CD4-positive, alpha-beta T cell (primary cell): ENCODE measurements around the gene TTLL12. TPM values are rescaled to one million over a fixed set of nuclear protein-coding genes. Genes with fewer than 3 reads are reported as not detected.

ENCODE experiments used
- ATAC-seq: fragments of 200-7000 bp; cut with Tn5 transposase; one replicate; pipeline ENCODE4 v1.10.0; 2022; ENCODE audit warnings: mild to moderate bottlenecking; ENCODE audit not compliant: poor library complexity
- CTCF ChIA-PET: fragments of 350-600 bp; sonication (Branson Sonifier 250); formaldehyde crosslinking; loops from one replicate; lab custom pipeline; 2021; ENCODE audit warnings: antibody characterized with exemption, inconsistent platforms; lab: Charles Lee
- POLR2A ChIA-PET: fragments of 350-600 bp; sonication (Branson Sonifier 250); formaldehyde crosslinking; loops from one replicate; lab custom pipeline; 2021; ENCODE audit warnings: antibody characterized with exemption, inconsistent platforms; lab: Charles Lee
- DNase-seq, 14 experiments: peaks; one replicate each; pipeline ENCODE4 v3.0.0-alpha.2; 2013 to 2020; ENCODE audit warnings: mixed read lengths in 2 of 14
- H3K27ac ChIP-seq, 2 donors: one replicate each; pipeline versions ENCODE4 v1.5.1 to v1.7.0; 2013; ENCODE audit warnings: low read length in 2 of 2, low read depth in 1 of 2, mild to moderate bottlenecking in 1 of 2
- H3K27me3 ChIP-seq, 2 experiments: 1 replicate in 1 of 2; 2 replicates in 1 of 2; pipeline versions ENCODE4 v1.6.1 to v1.7.0; 2013; ENCODE audit warnings: low read length in 2 of 2, control low read depth in 1 of 2, mild to moderate bottlenecking in 1 of 2, moderate library complexity in 1 of 2; ENCODE audit not compliant: insufficient read depth in 2 of 2, control insufficient read depth in 1 of 2
- H3K36me3 ChIP-seq: one replicate; pipeline ENCODE4 v1.6.1; 2013; ENCODE audit warnings: low read length, control low read depth; ENCODE audit not compliant: insufficient read depth
- H3K4me1 ChIP-seq: one replicate; pipeline ENCODE4 v1.6.1; 2013; ENCODE audit warnings: low read length, control low read depth; ENCODE audit not compliant: insufficient read depth
- H3K4me3 ChIP-seq: one replicate; pipeline ENCODE4 v1.5.1; 2013; ENCODE audit warnings: mild to moderate bottlenecking, low read length, moderate library complexity
- H3K9me3 ChIP-seq, 2 experiments: 1 replicate in 1 of 2; 2 replicates in 1 of 2; pipeline versions ENCODE4 v1.6.1 to v1.7.0; 2013; ENCODE audit warnings: low read length in 2 of 2, mild to moderate bottlenecking in 2 of 2, control low read depth in 1 of 2, moderate library complexity in 1 of 2; ENCODE audit not compliant: control insufficient read depth in 1 of 2, insufficient read depth in 1 of 2
- H3K27ac Mint-ChIP-seq: one replicate; pipeline ENCODE4 v1.8.0; 2020; ENCODE audit warnings: mixed read lengths
- H3K27me3 Mint-ChIP-seq: one replicate; pipeline ENCODE4 v1.8.0; 2021; ENCODE audit warnings: mixed read lengths
- H3K36me3 Mint-ChIP-seq: one replicate; pipeline ENCODE4 v1.8.0; 2021; ENCODE audit warnings: low read depth, mixed read lengths
- H3K4me1 Mint-ChIP-seq: one replicate; pipeline ENCODE4 v1.8.0; 2021; ENCODE audit warnings: low read depth, mixed read lengths
- H3K4me3 Mint-ChIP-seq: one replicate; pipeline ENCODE4 v1.8.0; 2020; ENCODE audit warnings: mild to moderate bottlenecking, mixed read lengths
- H3K9me3 Mint-ChIP-seq: one replicate; pipeline ENCODE4 v1.8.0; 2020; ENCODE audit warnings: mixed read lengths
- intact Hi-C, 2 experiments: fragments of 100-400 bp; cut with DNase I in 1 of 2; cut with micrococcal nuclease in 1 of 2; formaldehyde crosslinking; loops; one replicate each; pipeline versions ENCODE4 v1.15.1 to v1.9.0; 2023 to 2025; cut with DNase I, micrococcal nuclease
- total RNA-seq, 174 experiments: library from RNA in 2 of 174; stranded (reverse) in 2 of 174; gene quantifications; one replicate each; pipeline ENCODE4 v1.2.3 and lab custom pipeline; 2021 to 2026
- TF ChIP-seq, protein P1 (sequence below): fragments of 200-600 bp; IDR thresholded peaks from one replicate; pipeline ENCODE4 v1.8.0; 2022; ENCODE audit warnings: antibody characterized with exemption, mild to moderate bottlenecking

Gene TTLL12
- total RNA-seq, 2 experiments from 2014 or later: 5.0 to 6.6 TPM

DNA sequence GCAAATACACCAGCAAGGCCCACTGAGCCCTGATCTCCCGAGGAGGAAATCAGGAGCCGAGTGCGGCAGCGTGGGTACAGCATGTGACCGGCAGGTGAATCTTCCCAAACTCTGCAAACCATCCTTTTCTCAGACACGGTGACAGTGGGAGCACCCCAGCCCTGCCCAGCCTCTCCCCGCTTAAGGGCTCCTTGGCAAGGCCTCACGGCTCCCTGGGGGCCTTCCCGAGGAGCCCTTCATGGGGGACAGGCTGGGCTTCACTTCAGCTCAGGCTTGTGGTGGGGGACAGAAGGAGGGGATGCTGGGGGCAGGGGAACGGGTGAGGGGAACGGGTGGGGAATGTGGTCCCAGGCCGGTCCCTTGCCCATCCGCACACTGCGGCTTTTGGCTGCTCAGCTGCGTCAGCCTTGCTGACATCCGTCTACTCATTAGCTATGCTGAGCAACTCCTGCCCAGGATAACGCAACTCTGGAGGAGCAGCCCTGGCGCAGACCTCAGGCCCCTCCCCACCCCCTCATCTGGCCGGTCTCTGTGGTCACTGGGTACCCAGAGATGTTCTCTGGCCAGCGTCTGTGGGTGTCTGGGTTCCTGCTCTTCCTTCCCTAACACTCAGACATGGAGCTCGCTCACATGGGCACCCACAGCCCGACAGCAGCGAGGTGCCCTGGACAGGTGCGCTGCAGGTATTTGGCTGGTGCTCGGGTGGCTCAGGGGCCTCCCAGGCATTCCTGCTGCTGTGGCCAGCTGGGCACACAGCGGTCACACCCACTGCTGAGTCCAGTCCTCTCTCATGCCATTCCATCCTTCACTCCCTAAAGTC lies 22.0 kb upstream of the TTLL12 start:
- no peaks in the 10 kb centered on the region for H3K36me3 ChIP-seq
- Mint-ChIP-seq H3K4me1 (peaks cover 8% of the 10 kb centered on the region), H3K36me3 (no peaks in the 10 kb centered on the region), H3K9me3 (no peaks in the 10 kb centered on the region), H3K4me3 (no peak overlapping the region), H3K27ac (no peak overlapping the region), H3K27me3 (no peaks in the 10 kb centered on the region)
- H3K9me3 ChIP-seq: no peaks in the 10 kb centered on the region
- no peak overlapping the region for H3K4me3 ChIP-seq
- TF ChIP-seq, protein P1, sequence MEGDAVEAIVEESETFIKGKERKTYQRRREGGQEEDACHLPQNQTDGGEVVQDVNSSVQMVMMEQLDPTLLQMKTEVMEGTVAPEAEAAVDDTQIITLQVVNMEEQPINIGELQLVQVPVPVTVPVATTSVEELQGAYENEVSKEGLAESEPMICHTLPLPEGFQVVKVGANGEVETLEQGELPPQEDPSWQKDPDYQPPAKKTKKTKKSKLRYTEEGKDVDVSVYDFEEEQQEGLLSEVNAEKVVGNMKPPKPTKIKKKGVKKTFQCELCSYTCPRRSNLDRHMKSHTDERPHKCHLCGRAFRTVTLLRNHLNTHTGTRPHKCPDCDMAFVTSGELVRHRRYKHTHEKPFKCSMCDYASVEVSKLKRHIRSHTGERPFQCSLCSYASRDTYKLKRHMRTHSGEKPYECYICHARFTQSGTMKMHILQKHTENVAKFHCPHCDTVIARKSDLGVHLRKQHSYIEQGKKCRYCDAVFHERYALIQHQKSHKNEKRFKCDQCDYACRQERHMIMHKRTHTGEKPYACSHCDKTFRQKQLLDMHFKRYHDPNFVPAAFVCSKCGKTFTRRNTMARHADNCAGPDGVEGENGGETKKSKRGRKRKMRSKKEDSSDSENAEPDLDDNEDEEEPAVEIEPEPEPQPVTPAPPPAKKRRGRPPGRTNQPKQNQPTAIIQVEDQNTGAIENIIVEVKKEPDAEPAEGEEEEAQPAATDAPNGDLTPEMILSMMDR: no peak
- peaks cover 23% of the 10 kb centered on the region for H3K4me1 ChIP-seq
- DNase-seq: no peak
- ChIA-PET CTCF (no interaction called here), POLR2A (interaction anchor here (1.5 kb wide), 1 partner anchor 22 kb away, joined by 3 read pairs; the partner anchor contains the start of gene TTLL12)
- no peak overlapping the region for H3K27ac ChIP-seq
- H3K27me3 ChIP-seq: no peaks in the 10 kb centered on the region
- intact Hi-C loops: no loop called here
- ATAC-seq: no peak

DNA sequence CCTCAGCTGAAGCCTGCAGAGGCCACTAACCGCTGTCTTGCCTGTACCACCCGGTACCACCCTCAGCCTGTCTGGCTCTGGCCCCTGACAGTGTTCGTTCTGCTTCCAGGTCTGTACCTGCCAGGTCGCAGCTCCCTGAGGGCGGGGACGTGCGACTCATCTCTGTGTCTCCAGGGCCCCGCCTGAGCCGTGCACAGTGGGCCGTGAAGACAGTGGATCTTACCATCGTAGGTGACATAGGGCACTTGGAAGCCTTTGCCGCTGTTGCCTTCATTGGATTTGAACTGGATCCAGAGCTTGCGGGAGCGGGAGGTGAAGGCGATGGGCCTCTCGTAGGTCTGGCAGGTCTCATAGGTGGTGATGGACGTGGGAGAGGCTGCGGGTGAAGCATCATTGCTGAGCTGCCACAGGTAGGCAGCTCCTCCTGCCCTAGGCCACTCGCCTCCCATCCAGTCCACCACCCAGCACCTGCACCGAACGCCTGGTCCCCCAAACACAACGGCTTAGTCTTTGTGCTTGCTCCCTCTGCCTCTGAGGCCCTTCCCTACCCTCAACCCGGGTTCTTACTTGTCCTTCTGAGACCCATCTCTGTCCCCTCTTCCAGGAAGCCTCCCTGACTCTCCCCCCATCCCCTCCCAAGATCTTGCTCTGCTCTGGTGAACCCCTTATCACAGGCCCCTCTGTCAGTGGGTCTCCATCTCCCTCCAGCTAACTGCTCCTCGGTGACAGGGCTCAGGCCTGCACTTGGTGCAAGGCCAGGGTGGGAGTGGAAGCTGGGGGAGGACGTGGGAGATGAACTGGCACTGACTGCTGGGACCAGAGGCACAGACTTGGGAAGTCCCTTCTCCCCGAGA lies 21.1 kb upstream of the TTLL12 start:
- Histone ChIP-seq H3K4me3 (no peak overlapping the region), H3K27ac (no peak overlapping the region), H3K36me3 (no peaks in the 10 kb centered on the region), H3K27me3 (no peaks in the 10 kb centered on the region), H3K9me3 (no peaks in the 10 kb centered on the region), H3K4me1 (peaks cover 23% of the 10 kb centered on the region)
- DNase-seq: no peak
- H3K4me3 Mint-ChIP-seq: no peak overlapping the region
- intact Hi-C loops: no loop called here
- no peaks in the 10 kb centered on the region for H3K9me3 Mint-ChIP-seq
- TF ChIP-seq, protein P1: no peak
- peaks cover 8% of the 10 kb centered on the region for H3K4me1 Mint-ChIP-seq
- H3K36me3 Mint-ChIP-seq: no peaks in the 10 kb centered on the region
- CTCF ChIA-PET: no interaction called here
- no peaks in the 10 kb centered on the region for H3K27me3 Mint-ChIP-seq
- POLR2A ChIA-PET: no interaction called here
- no peak for ATAC-seq
- no peak overlapping the region for H3K27ac Mint-ChIP-seq

DNA sequence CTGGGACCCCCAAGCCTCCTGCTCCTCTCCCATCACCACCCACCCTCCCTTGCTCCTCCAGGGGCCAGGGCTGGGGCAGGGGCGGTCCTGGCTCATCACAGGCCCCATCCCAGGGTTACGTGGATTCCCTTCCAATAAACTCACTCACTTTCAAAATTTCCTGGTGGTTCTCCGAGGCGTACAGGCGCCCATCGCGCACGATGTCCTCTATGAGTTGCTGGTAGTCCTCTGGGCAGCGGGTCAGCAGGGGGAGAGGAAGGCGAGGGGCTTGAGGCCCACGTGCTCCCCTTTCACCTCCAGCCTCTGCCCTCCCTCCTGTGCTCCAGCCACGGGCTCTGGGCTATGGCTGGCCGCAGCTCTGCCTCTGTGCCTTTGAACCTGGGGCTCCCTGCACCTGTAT lies 20.5 kb upstream of the TTLL12 start:
- H3K36me3 ChIP-seq: no peaks in the 10 kb centered on the region
- peaks cover 23% of the 10 kb centered on the region for H3K4me1 ChIP-seq
- H3K36me3 Mint-ChIP-seq: no peaks in the 10 kb centered on the region
- H3K27me3 Mint-ChIP-seq: no peaks in the 10 kb centered on the region
- CTCF ChIA-PET: no interaction called here
- no peaks in the 10 kb centered on the region for H3K9me3 ChIP-seq
- ATAC-seq (no peak), DNase-seq (no peak)
- POLR2A ChIA-PET: no interaction called here
- intact Hi-C loops: no loop called here
- H3K27ac ChIP-seq: no peak overlapping the region
- peaks cover 8% of the 10 kb centered on the region for H3K4me1 Mint-ChIP-seq
- H3K4me3 ChIP-seq: no peak overlapping the region
- no peak overlapping the region for H3K4me3 Mint-ChIP-seq
- H3K9me3 Mint-ChIP-seq: no peaks in the 10 kb centered on the region
- no peak overlapping the region for H3K27ac Mint-ChIP-seq
- TF ChIP-seq, protein P1: no peak
- no peaks in the 10 kb centered on the region for H3K27me3 ChIP-seq
